ENCODE results near the gene ITIH5.

GRCh38 chr10:7527468-7527867 is 139.3 kb downstream of the ITIH5 start:
- TF ChIP-seq EZH2 (IDR thresholded peaks at IDR 0.05; ENCODE audit: borderline replicate concordance) (no peak), CTCF (IDR thresholded peaks at IDR 0.05; ENCODE audit: poor library complexity) (no peak)
